H9 (cell line): Measurements from ENCODE around the gene VPS35L. TPM values are rescaled to one million over a fixed set of nuclear protein-coding genes. Genes with fewer than 3 reads are reported as not detected.

Experiments used
- DNase-seq: peaks from one replicate; pipeline ENCODE4 v3.0.0-alpha.2; 2017
- H2AFZ ChIP-seq: one replicate; pipeline ENCODE4 v1.6.1; 2013; ENCODE audit warnings: mild to moderate bottlenecking, low read length, control low read depth, moderate library complexity
- H2AK5ac ChIP-seq: 2 replicates; pipeline ENCODE4 v1.6.1; 2013; ENCODE audit warnings: low read length, control low read depth, mixed read lengths; ENCODE audit not compliant: insufficient read length
- H2BK120ac ChIP-seq: one replicate; pipeline ENCODE4 v1.6.1; 2013; ENCODE audit warnings: low read depth, mild to moderate bottlenecking, low read length, control low read depth, inconsistent platforms; ENCODE audit not compliant: poor library complexity, severe bottlenecking
- H2BK12ac ChIP-seq: 2 replicates; pipeline ENCODE4 v1.6.1; 2013; ENCODE audit warnings: low read length, control low read depth, mixed read lengths, low read depth; ENCODE audit not compliant: insufficient read length
- H2BK15ac ChIP-seq: 2 replicates; pipeline ENCODE4 v1.6.1; 2013; ENCODE audit warnings: low read depth, low read length, control low read depth
- H2BK20ac ChIP-seq: one replicate; pipeline ENCODE4 v1.6.1; 2013; ENCODE audit warnings: low read depth, mild to moderate bottlenecking, low read length, control low read depth, inconsistent platforms; ENCODE audit not compliant: poor library complexity, severe bottlenecking
- H2BK5ac ChIP-seq: 2 replicates; pipeline ENCODE4 v1.6.1; 2013; ENCODE audit warnings: low read length, control low read depth, mixed read lengths; ENCODE audit not compliant: insufficient read length
- H3K14ac ChIP-seq: 2 replicates; pipeline ENCODE4 v1.6.1; 2013; ENCODE audit warnings: low read length, control low read depth; ENCODE audit not compliant: insufficient read depth
- H3K18ac ChIP-seq: 2 replicates; pipeline ENCODE4 v1.6.1; 2013; ENCODE audit warnings: low read depth, mild to moderate bottlenecking, mixed read lengths, low read length, control low read depth; ENCODE audit not compliant: insufficient read length
- H3K23ac ChIP-seq: 2 replicates; pipeline ENCODE4 v1.6.1; 2013; ENCODE audit warnings: low read length, control low read depth, mixed read lengths, low read depth; ENCODE audit not compliant: insufficient read length
- H3K23me2 ChIP-seq: 2 replicates; pipeline ENCODE4 v1.6.1; 2013; ENCODE audit warnings: low read depth, mild to moderate bottlenecking, mixed read lengths, low read length, control low read depth; ENCODE audit not compliant: insufficient read length, poor library complexity, severe bottlenecking
- H3K27ac ChIP-seq: 2 replicates; pipeline ENCODE4 v1.5.1; 2013; ENCODE audit warnings: low read length, control low read depth, mixed read lengths, low read depth; ENCODE audit not compliant: insufficient read length
- H3K27me3 ChIP-seq: 2 replicates; pipeline ENCODE4 v1.6.1; 2013; ENCODE audit warnings: low read length, control low read depth, inconsistent platforms; ENCODE audit not compliant: insufficient read depth
- H3K4ac ChIP-seq: 2 replicates; pipeline ENCODE4 v1.6.1; 2013; ENCODE audit warnings: low read depth, mild to moderate bottlenecking, control low read depth, inconsistent platforms, low read length, moderate library complexity
- H3K4me1 ChIP-seq: 2 replicates; pipeline ENCODE4 v1.6.1; 2013; ENCODE audit warnings: low read length, control low read depth, inconsistent platforms; ENCODE audit not compliant: insufficient read depth
- H3K4me2 ChIP-seq: 2 replicates; pipeline ENCODE4 v1.6.1; 2013; ENCODE audit warnings: low read length, control low read depth, mixed read lengths; ENCODE audit not compliant: insufficient read length, insufficient read depth
- H3K56ac ChIP-seq: 2 replicates; pipeline ENCODE4 v1.6.1; 2013; ENCODE audit warnings: low read depth, mild to moderate bottlenecking, mixed read lengths, low read length, control low read depth; ENCODE audit not compliant: insufficient read length
- H3K79me1 ChIP-seq: 2 replicates; pipeline ENCODE4 v1.6.1; 2013; ENCODE audit warnings: low read depth, mild to moderate bottlenecking, moderate library complexity, low read length, control low read depth, inconsistent platforms; ENCODE audit not compliant: insufficient read depth, poor library complexity, severe bottlenecking
- H3K79me2 ChIP-seq: 2 replicates; pipeline ENCODE4 v1.6.1; 2013; ENCODE audit warnings: low read length, control low read depth, inconsistent platforms; ENCODE audit not compliant: insufficient read depth
- H3K9ac ChIP-seq: 2 replicates; pipeline ENCODE4 v1.6.1; 2013; ENCODE audit warnings: low read length, control low read depth, mixed read lengths; ENCODE audit not compliant: insufficient read length; ENCODE audit errors: extremely low read depth
- H3K9me3 ChIP-seq: one replicate; pipeline ENCODE4 v1.6.1; 2013; ENCODE audit warnings: low read depth, low read length, inconsistent platforms; ENCODE audit not compliant: control insufficient read depth
- H3T11ph ChIP-seq: one replicate; pipeline ENCODE4 v1.6.1; 2013; ENCODE audit warnings: mild to moderate bottlenecking, low read length, control low read depth, inconsistent platforms
- H4K20me1 ChIP-seq: one replicate; pipeline ENCODE4 v1.6.1; 2013; ENCODE audit not compliant: control insufficient read depth, insufficient read length, insufficient read depth
- H4K5ac ChIP-seq: 2 replicates; pipeline ENCODE4 v1.6.1; 2013; ENCODE audit warnings: low read depth, mild to moderate bottlenecking, mixed read lengths, low read length, control low read depth; ENCODE audit not compliant: insufficient read length
- H4K8ac ChIP-seq: replicated peaks from 2 replicates; pipeline ENCODE4 v1.6.1; 2013; ENCODE audit warnings: low read length, control low read depth, mixed read lengths, low read depth; ENCODE audit not compliant: insufficient read length
- H4K91ac ChIP-seq: 2 replicates; pipeline ENCODE4 v1.6.1; 2013; ENCODE audit warnings: low read depth, mild to moderate bottlenecking, moderate library complexity, mixed read lengths, low read length, control low read depth; ENCODE audit not compliant: insufficient read length
- H3K27ac Mint-ChIP-seq, 3 experiments: 2 replicates in 2 of 3; 3 replicates in 1 of 3; pipeline ENCODE4 v1.8.0; 2020 to 2021; ENCODE audit warnings: mixed read lengths in 3 of 3, mild to moderate bottlenecking in 1 of 3, moderate library complexity in 1 of 3
- H3K27me3 Mint-ChIP-seq: 2 replicates; pipeline ENCODE4 v1.8.0; 2021; ENCODE audit warnings: low read depth, mild to moderate bottlenecking, moderate library complexity, mixed read lengths
- H3K36me3 Mint-ChIP-seq, 3 experiments: 2 replicates in 2 of 3; 3 replicates in 1 of 3; pipeline ENCODE4 v1.8.0; 2020 to 2021; ENCODE audit warnings: low read depth in 3 of 3, mixed read lengths in 3 of 3; ENCODE audit not compliant: insufficient read depth in 1 of 3
- H3K4me1 Mint-ChIP-seq, 2 experiments: 2 replicates each; pipeline ENCODE4 v1.8.0; 2020; ENCODE audit warnings: mixed read lengths in 2 of 2
- H3K4me3 Mint-ChIP-seq, 2 experiments: 2 replicates in 1 of 2; 3 replicates in 1 of 2; pipeline ENCODE4 v1.8.0; 2020 to 2021; ENCODE audit warnings: mild to moderate bottlenecking in 2 of 2, mixed read lengths in 2 of 2, moderate library complexity in 1 of 2
- H3K9me3 Mint-ChIP-seq, 2 experiments: 2 replicates in 1 of 2; 3 replicates in 1 of 2; pipeline ENCODE4 v1.8.0; 2020; ENCODE audit warnings: mild to moderate bottlenecking in 2 of 2, mixed read lengths in 2 of 2, moderate library complexity in 1 of 2
- whole genome bisulfite sequencing: extraction: QIAGEN DNeasy Blood & Tissue Kit; methylation state at CpG from one replicate; pipeline ENCODE4 v1.1.7; 2013; ENCODE audit warnings: missing lambda C conversion rate, low lambda C conversion rate, mixed read lengths; ENCODE audit not compliant: insufficient read length; ENCODE audit errors: extremely low coverage; 5-methylcytosine and 5-hydroxymethylcytosine counted together
- total RNA-seq: library from RNA; stranded (reverse); gene quantifications from 2 replicates; pipeline ENCODE4 v1.2.1, GENCODE V29; 2021
- TF ChIP-seq, protein P1 (sequence below): fragments of 200-600 bp; sonication (generic); conservative IDR thresholded peaks from 3 replicates; pipeline ENCODE4 v1.8.0; 2021; ENCODE audit warnings: antibody characterized with exemption, mild to moderate bottlenecking

VPS35L gene
- total RNA-seq, 1 experiment from 2014 or later, result 58.4 TPM

DNA sequence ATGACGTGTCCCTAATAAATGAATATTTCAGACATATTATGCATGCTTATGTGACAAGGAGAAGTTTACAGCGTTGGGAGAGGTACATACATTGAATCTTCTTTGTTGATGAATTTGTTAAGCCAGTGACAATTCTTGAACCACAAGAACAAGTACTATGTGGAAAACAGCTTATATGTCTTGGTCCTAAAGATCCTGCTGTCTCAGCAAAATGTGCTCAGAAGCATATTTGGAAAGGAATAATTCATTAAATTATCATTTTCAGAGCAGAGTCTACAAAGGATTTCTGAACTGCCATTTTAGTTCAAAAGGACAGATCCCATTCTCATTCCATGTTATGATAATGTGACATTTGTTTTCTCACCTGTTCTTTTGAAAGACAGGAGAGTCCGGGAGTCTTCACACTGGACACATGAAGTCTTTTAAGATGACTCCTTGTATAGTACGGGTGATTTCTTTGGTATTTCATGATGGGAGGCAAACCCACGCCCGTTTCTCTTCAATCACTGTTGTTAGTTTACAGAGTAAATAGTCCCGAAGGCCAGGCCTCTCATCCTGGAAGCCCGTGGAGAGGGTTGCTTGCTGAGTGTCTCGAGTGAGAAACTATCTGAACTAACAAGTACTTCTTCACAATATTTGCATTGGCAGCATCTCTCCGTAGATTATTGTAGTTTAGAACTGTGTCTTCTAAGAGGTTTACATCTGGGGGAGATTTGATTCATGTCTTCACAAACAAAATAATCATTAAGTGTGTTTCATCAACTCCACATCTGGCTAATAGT lies 26.7 kb downstream of the VPS35L start:
- H3K27me3 Mint-ChIP-seq, result no peaks in the 10 kb centered on the region
- no peak overlapping the region for H4K8ac ChIP-seq
- no peak overlapping the region for H3K4me2 ChIP-seq
- no peaks in the 10 kb centered on the region for H3K4me1 Mint-ChIP-seq
- H3K36me3 Mint-ChIP-seq, result peaks cover 52 to 72% (median 67%) of the 10 kb centered on the region in 3 experiments
- no peak overlapping the region for H3K23ac ChIP-seq
- H3T11ph ChIP-seq, result no peak overlapping the region
- peak overlapping the region in 1 of 3 experiments; percentile 28; a peak in 1 of 7 replicates for H3K27ac Mint-ChIP-seq
- no peaks in the 10 kb centered on the region for H3K27me3 ChIP-seq
- no peak overlapping the region for H2BK15ac ChIP-seq
- H4K91ac ChIP-seq, result no peak overlapping the region
- TF ChIP-seq, protein P1, sequence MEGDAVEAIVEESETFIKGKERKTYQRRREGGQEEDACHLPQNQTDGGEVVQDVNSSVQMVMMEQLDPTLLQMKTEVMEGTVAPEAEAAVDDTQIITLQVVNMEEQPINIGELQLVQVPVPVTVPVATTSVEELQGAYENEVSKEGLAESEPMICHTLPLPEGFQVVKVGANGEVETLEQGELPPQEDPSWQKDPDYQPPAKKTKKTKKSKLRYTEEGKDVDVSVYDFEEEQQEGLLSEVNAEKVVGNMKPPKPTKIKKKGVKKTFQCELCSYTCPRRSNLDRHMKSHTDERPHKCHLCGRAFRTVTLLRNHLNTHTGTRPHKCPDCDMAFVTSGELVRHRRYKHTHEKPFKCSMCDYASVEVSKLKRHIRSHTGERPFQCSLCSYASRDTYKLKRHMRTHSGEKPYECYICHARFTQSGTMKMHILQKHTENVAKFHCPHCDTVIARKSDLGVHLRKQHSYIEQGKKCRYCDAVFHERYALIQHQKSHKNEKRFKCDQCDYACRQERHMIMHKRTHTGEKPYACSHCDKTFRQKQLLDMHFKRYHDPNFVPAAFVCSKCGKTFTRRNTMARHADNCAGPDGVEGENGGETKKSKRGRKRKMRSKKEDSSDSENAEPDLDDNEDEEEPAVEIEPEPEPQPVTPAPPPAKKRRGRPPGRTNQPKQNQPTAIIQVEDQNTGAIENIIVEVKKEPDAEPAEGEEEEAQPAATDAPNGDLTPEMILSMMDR, result no peak
- peaks cover 7 to 8% of the 10 kb centered on the region in 2 experiments for H3K9me3 Mint-ChIP-seq
- no peak overlapping the region for H2BK12ac ChIP-seq
- no peak overlapping the region for H3K27ac ChIP-seq
- no peak overlapping the region for H2AK5ac ChIP-seq
- no peak overlapping the region for H3K14ac ChIP-seq
- no peak overlapping the region for H2AFZ ChIP-seq
- DNase-seq, result no peak
- H2BK120ac ChIP-seq, result no peak overlapping the region
- no peaks in the 10 kb centered on the region for H3K4me1 ChIP-seq
- H4K20me1 ChIP-seq, result no peaks in the 10 kb centered on the region
- no CpG with 5 or more reads among the region's 10 CpGs for WGBS
- no peak overlapping the region for H4K5ac ChIP-seq
- H3K9ac ChIP-seq, result no peak overlapping the region
- H3K4me3 Mint-ChIP-seq, result no peak overlapping the region
- no peak overlapping the region for H3K18ac ChIP-seq
- no peaks in the 10 kb centered on the region for H3K23me2 ChIP-seq
- H3K79me1 ChIP-seq, result no peaks in the 10 kb centered on the region
- no peaks in the 10 kb centered on the region for H3K79me2 ChIP-seq
- no peak overlapping the region for H3K56ac ChIP-seq
- no peak overlapping the region for H3K4ac ChIP-seq
- no peaks in the 10 kb centered on the region for H3K9me3 ChIP-seq
- H2BK5ac ChIP-seq, result no peak overlapping the region
- no peak overlapping the region for H2BK20ac ChIP-seq
